AG09319 (cell line): ENCODE results near the gene HNRNPUL1.
"Not testable (repeated sequence)": the region's sequence is repeated elsewhere in the genome, so short reads cannot be mapped to it uniquely, and the experiment has no call there.

Source experiments
- DNase-seq: peaks from one replicate; pipeline ENCODE4 v3.0.0-alpha.2; 2010; ENCODE audit warnings: low read depth; ENCODE audit errors: extremely low read depth
- CTCF ChIP-seq: IDR thresholded peaks from 2 replicates; pipeline ENCODE4 v1.5.1; 2011; ENCODE audit warnings: low read depth, mild to moderate bottlenecking, inconsistent platforms, low read length, moderate library complexity

Gene HNRNPUL1

GRCh38 chr19:41335467-41335866 is 71.3 kb downstream of the HNRNPUL1 start:
- TF ChIP-seq CTCF = no peak
- no peak for DNase-seq

- TF ChIP-seq CTCF = no peak
These were observed 75.8 kb downstream of the HNRNPUL1 start for GRCh38 chr19:41339936-41340335.

GRCh38 chr19:41341669-41342490 is 77.7 kb downstream of the HNRNPUL1 start:
- no peak for TF ChIP-seq CTCF
- DNase-seq = no peak

More at GRCh38 chr19:41339936-41340335, 75.8 kb downstream of the HNRNPUL1 start:
- no peak for DNase-seq

- no peak for DNase-seq
- TF ChIP-seq CTCF = no peak
These were observed 80.0 kb downstream of the HNRNPUL1 start for GRCh38 chr19:41344162-41344561.

- not testable (repeated sequence) for DNase-seq
These were observed 82.7 kb downstream of the HNRNPUL1 start for GRCh38 chr19:41346916-41347315.

DNA sequence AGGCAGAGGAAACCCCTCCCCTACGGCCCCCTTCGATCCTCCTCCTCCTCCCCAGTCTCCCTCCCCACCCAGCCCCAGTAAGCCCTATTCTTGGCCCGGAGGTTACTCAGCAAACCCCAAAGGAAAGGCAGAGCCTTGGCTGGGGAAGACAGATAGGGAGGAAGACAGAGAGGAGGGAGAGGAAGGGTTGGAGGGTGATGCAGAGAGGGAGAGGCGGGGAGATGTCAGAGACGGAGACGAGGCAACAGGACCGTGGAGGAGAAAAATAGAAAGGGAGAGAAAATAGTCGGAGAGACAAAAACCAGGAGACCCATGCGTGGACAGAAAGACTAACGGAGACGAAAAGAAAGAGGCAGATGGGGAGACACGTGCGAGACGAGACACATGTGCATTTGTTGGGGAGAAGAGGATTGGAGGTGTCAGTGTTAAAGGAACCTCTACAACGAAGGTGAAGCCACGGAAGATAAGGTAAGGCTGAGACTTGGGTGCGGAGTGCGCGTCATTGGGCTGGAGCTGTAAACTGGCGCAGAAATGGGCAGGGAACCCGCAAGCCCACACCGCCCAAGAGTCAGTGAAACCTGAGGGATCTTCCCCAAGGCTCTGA is 86.7 kb downstream of the HNRNPUL1 start:
- TF ChIP-seq CTCF = no peak
- DNase-seq = no peak

GRCh38 chr19:41351339-41352245 is 87.4 kb downstream of the HNRNPUL1 start:
- TF ChIP-seq CTCF = no peak
- DNase-seq = no peak
